HuH-7 (cell line): Measurements from ENCODE around the gene FAM117A.
A peak's percentile ranks its signal among the peaks of the same experiment; 100 is the strongest.

ENCODE experiments used
- DNase-seq: peaks from one replicate; pipeline ENCODE4 v3.0.0; 2011; ENCODE audit warnings: low spot score

FAM117A gene

GRCh38 chr17:49763735-49764558 lies at the start of gene FAM117A:
TSS of gene FAM117A (minus strand) at chr17:49764131. CDS start at chr17:49764087, 44 bp downstream.
- peak; percentile 99 for DNase-seq

GRCh38 chr17:49809056-49809455 lies 45.1 kb upstream of the FAM117A start:
- DNase-seq, result no peak

- no peak for DNase-seq
These were observed 34.8 kb upstream of the FAM117A start for GRCh38 chr17:49798738-49799137.

GRCh38 chr17:49798182-49798581 lies 34.3 kb upstream of the FAM117A start:
- no peak for DNase-seq

GRCh38 chr17:49795372-49795771 lies 31.4 kb upstream of the FAM117A start:
- DNase-seq, result no peak

GRCh38 chr17:49793309-49793708 lies 29.4 kb upstream of the FAM117A start:
- DNase-seq, result no peak

- no peak for DNase-seq
These were observed 25.3 kb upstream of the FAM117A start for GRCh38 chr17:49789243-49789578.

- DNase-seq, result peak; percentile 93
These were observed 24.7 kb upstream of the FAM117A start, which contains the start of gene KAT7 for GRCh38 chr17:49788478-49789242. TSS of gene KAT7 (plus strand) at chr17:49788681. CDS start at chr17:49788835, 154 bp downstream.

- no peak for DNase-seq
These were observed 24.1 kb upstream of the FAM117A start for GRCh38 chr17:49787884-49788477.

- DNase-seq, result no peak
These were observed 20.7 kb upstream of the FAM117A start for GRCh38 chr17:49784636-49785035.

- DNase-seq, result no peak
These were observed 19.9 kb upstream of the FAM117A start for GRCh38 chr17:49783791-49784190.

GRCh38 chr17:49783071-49783715 lies 19.3 kb upstream of the FAM117A start:
- DNase-seq, result no peak

GRCh38 chr17:49779739-49780231 lies 15.9 kb upstream of the FAM117A start:
- peak; percentile 28 for DNase-seq

GRCh38 chr17:49779156-49779738 lies 15.3 kb upstream of the FAM117A start:
- DNase-seq, result no peak

GRCh38 chr17:49777563-49777962 lies 13.6 kb upstream of the FAM117A start:
- no peak for DNase-seq

GRCh38 chr17:49776551-49777300 lies 12.8 kb upstream of the FAM117A start:
- no peak for DNase-seq

GRCh38 chr17:49775546-49776260 lies 11.8 kb upstream of the FAM117A start:
- DNase-seq, result no peak

- DNase-seq, result no peak
These were observed 3.1 kb upstream of the FAM117A start for GRCh38 chr17:49766918-49767530.

- no peak for DNase-seq
These were observed 739 bp upstream of the FAM117A start for GRCh38 chr17:49764559-49765180.
